ENCODE results near the gene KIRREL1.

The KIRREL1 gene

GRCh38 chr1:158093376-158093775 lies 99.9 kb downstream of the KIRREL1 start:
- no peaks in the 10 kb centered on the region for H3K4me1 ChIP-seq (ENCODE audit: insufficient read depth, poor library complexity, severe bottlenecking)
- H3K4me3 ChIP-seq (ENCODE audit: severe bottlenecking), result no peak overlapping the region
- ATAC-seq (ENCODE audit: low read depth) (no peak), DNase-seq (ENCODE audit: low spot score) (no peak)
- no peaks in the 10 kb centered on the region for H3K9me3 ChIP-seq (ENCODE audit: severe bottlenecking)
- H3K27me3 ChIP-seq (ENCODE audit: insufficient read depth, poor library complexity, severe bottlenecking), result no peaks in the 10 kb centered on the region
- TF ChIP-seq CTCF (IDR thresholded peaks at IDR 0.05; ENCODE audit: poor library complexity, severe bottlenecking), result no peak
- H3K36me3 ChIP-seq (ENCODE audit: low read depth), result peaks cover 47% of the 10 kb centered on the region
- no peak overlapping the region for H3K27ac ChIP-seq (ENCODE audit: poor library complexity, severe bottlenecking)

GRCh38 chr1:158094571-158094970 lies 101.1 kb downstream of the KIRREL1 start:
- Histone ChIP-seq H3K36me3 (ENCODE audit: low read depth) (peaks cover 35% of the 10 kb centered on the region), H3K27me3 (ENCODE audit: insufficient read depth, poor library complexity, severe bottlenecking) (no peaks in the 10 kb centered on the region), H3K9me3 (ENCODE audit: severe bottlenecking) (no peaks in the 10 kb centered on the region), H3K4me1 (ENCODE audit: insufficient read depth, poor library complexity, severe bottlenecking) (no peaks in the 10 kb centered on the region), H3K4me3 (ENCODE audit: severe bottlenecking) (no peak overlapping the region), H3K27ac (ENCODE audit: poor library complexity, severe bottlenecking) (no peak overlapping the region)
- DNase-seq (ENCODE audit: low spot score) (no peak), ATAC-seq (ENCODE audit: low read depth) (no peak; the same call in 2 of the 3 replicates)
- TF ChIP-seq CTCF (IDR thresholded peaks at IDR 0.05; ENCODE audit: poor library complexity, severe bottlenecking), result no peak

DNA sequence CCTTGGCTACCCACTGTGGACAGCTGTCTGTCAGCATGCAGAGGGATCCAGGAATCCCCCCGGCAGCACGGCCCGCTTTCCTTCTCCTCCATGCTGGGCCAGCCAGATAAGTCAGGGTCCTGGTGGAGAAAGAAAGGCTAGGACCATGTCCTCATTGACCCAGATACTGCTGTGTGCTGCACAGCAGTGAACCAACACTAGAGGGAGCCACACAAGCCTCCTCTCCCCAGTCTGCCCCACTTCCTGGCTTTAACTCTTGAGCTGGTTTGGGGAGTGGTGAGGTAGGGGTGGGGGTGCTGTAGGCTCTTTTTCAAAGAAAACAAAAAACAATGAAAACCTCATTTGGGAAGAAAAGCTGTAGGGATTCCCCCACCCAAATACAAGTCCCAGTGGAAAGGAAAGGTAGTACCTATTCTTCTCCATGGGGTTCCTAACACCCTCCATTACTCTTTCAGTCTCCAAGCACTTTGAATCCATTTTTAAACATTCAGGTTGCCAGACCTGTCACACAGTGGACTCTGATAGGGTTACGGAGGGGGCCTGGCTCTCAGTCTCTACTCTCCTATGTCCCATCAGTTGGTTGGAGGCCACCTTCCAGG lies 102.4 kb downstream of the KIRREL1 start:
- H3K9me3 ChIP-seq (ENCODE audit: severe bottlenecking), result no peaks in the 10 kb centered on the region
- no peaks in the 10 kb centered on the region for H3K27me3 ChIP-seq (ENCODE audit: insufficient read depth, poor library complexity, severe bottlenecking)
- peaks cover 23% of the 10 kb centered on the region for H3K36me3 ChIP-seq (ENCODE audit: low read depth)
- peak; percentile 53 for TF ChIP-seq CTCF (IDR thresholded peaks at IDR 0.05; ENCODE audit: poor library complexity, severe bottlenecking)
- ATAC-seq (ENCODE audit: low read depth), result peak; percentile 53; the same call in 2 of the 3 replicates
- no peak overlapping the region for H3K4me3 ChIP-seq (ENCODE audit: severe bottlenecking)
- H3K27ac ChIP-seq (ENCODE audit: poor library complexity, severe bottlenecking), result no peak overlapping the region
- no peak for DNase-seq (ENCODE audit: low spot score)
- no peaks in the 10 kb centered on the region for H3K4me1 ChIP-seq (ENCODE audit: insufficient read depth, poor library complexity, severe bottlenecking)

GRCh38 chr1:158098256-158098655 lies 104.8 kb downstream of the KIRREL1 start:
- H3K36me3 ChIP-seq (ENCODE audit: low read depth), result peaks cover 2% of the 10 kb centered on the region
- H3K4me1 ChIP-seq (ENCODE audit: insufficient read depth, poor library complexity, severe bottlenecking), result peaks cover 7% of the 10 kb centered on the region
- no peak for TF ChIP-seq CTCF (IDR thresholded peaks at IDR 0.05; ENCODE audit: poor library complexity, severe bottlenecking)
- H3K27me3 ChIP-seq (ENCODE audit: insufficient read depth, poor library complexity, severe bottlenecking), result no peaks in the 10 kb centered on the region
- DNase-seq (ENCODE audit: low spot score) (no peak), ATAC-seq (ENCODE audit: low read depth) (no peak)
- no peak overlapping the region for H3K27ac ChIP-seq (ENCODE audit: poor library complexity, severe bottlenecking)
- no peak overlapping the region for H3K4me3 ChIP-seq (ENCODE audit: severe bottlenecking)
- H3K9me3 ChIP-seq (ENCODE audit: severe bottlenecking), result no peaks in the 10 kb centered on the region

- ATAC-seq (ENCODE audit: low read depth) (no peak), DNase-seq (ENCODE audit: low spot score) (no peak)
- Histone ChIP-seq H3K4me3 (ENCODE audit: severe bottlenecking) (no peak overlapping the region), H3K27me3 (ENCODE audit: insufficient read depth, poor library complexity, severe bottlenecking) (no peaks in the 10 kb centered on the region), H3K36me3 (ENCODE audit: low read depth) (no peaks in the 10 kb centered on the region; the same call in 1 of the 2 replicates), H3K9me3 (ENCODE audit: severe bottlenecking) (no peaks in the 10 kb centered on the region), H3K4me1 (ENCODE audit: insufficient read depth, poor library complexity, severe bottlenecking) (peaks cover 7% of the 10 kb centered on the region), H3K27ac (ENCODE audit: poor library complexity, severe bottlenecking) (no peak overlapping the region)
- no peak for TF ChIP-seq CTCF (IDR thresholded peaks at IDR 0.05; ENCODE audit: poor library complexity, severe bottlenecking)
These were observed 105.7 kb downstream of the KIRREL1 start for GRCh38 chr1:158099185-158099584.

Data from RWPE2 (cell line).